SKM-1 treated with dmso at 0.1 percent for 144 hours (cell line): ENCODE results near the gene CD22.

Source experiments
- DNase-seq: peaks from one replicate; lab custom pipeline; 2025; ENCODE audit not compliant: unreplicated experiment; lab: John Stamatoyannopoulos, UW

The CD22 gene

DNA sequence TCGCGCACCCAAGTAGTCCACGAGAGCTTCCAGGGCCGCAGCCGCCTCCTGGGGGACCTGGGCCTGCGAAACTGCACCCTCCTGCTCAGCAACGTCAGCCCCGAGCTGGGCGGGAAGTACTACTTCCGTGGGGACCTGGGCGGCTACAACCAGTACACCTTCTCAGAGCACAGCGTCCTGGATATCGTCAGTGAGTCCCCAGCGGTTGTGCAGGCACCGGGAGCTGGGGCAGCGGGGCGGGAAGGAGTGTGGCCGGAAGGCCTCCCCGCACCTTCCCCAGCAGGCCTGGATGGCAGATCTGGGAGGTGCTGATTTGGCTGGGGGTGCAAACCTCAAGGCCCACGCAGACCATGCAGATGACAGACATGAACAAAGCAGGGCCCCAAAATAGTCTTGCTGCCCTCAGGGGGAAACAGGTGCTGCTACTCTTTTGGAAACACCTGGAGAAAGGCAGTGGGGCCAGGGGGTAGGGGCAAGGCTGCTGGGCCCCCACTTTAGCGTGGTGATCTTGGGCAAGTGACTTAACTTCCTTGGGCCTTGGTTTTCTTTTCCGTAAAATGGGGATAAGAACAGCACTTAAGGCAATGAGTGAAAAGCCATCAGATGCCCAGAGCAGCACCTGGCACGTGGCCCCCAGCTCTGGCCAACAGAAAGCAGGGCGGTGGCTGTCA lies 33.1 kb upstream of the CD22 start:
- DNase-seq, result no peak

DNA sequence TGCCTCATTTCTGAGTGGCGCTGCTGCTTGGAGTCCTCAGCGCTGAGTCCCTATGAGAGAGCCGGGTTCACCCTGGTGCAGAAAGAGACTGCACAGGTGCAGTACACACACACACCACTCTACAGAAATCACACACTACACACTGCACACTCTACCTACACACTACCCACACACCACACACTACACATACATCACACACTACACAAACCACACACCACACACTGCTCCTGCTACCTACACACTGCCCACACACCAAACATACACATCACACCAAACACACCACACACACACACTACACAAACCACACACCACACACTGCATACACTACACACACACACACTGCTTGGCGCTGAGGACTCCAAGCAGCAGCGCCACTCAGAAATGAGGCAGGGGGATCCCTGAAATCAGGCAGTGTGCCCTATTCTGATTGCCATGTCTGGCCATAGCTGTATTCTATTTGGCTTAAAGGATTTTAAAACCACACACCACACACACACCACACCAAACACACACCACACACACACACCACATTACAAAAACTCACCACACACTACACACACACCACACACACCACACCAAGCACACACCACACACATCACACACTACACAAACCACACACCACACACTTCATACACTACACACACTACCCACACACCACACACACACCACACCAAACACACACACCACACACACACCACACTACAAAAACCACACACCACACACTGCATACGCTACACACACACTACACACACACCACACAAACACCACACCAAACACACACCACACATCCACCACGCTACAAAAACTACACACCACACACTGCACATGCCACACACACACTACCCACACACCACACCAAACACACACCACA lies 32.1 kb upstream of the CD22 start:
- no peak for DNase-seq

DNA sequence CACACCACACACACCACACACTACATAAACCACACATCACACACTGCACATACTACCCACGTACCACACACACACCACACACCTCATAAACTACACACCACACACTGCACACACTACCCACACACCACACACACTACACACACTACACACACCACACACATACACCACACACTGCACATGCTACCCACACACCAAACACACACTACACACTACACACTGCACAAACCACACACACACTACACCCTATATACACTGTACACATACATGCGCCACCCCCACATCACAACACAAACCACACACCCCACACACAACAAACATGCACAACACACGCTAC lies 31.5 kb upstream of the CD22 start:
- DNase-seq, result no peak

DNA sequence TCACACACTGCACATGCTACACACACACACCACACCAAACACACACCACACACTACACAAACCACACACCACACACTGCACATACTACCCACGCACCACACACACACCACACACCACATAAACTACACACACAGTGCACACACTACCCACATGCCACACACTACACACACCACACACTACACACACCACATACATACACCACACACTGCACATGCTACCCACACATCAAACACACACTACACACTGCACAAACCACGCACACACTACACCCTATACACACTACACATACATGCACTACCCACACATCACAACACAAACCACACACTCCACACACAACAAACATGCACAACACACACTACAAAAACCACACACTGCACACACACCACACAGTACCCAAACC lies 31.1 kb upstream of the CD22 start:
- DNase-seq, result no peak

DNA sequence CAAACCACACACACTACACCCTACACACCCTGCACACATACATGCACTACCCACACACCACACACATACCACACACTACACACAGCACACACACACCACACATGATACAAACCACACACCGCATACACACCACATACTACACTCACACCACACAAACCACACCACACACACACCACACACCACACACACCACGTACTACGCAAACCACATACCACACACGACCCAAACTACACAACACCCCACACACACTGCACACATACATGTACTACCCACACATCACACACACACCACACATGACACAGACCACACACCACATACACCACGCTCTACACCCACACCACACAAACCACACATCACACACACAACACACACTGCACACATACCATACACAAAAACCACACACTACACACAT lies 30.4 kb upstream of the CD22 start:
- no peak for DNase-seq

DNA sequence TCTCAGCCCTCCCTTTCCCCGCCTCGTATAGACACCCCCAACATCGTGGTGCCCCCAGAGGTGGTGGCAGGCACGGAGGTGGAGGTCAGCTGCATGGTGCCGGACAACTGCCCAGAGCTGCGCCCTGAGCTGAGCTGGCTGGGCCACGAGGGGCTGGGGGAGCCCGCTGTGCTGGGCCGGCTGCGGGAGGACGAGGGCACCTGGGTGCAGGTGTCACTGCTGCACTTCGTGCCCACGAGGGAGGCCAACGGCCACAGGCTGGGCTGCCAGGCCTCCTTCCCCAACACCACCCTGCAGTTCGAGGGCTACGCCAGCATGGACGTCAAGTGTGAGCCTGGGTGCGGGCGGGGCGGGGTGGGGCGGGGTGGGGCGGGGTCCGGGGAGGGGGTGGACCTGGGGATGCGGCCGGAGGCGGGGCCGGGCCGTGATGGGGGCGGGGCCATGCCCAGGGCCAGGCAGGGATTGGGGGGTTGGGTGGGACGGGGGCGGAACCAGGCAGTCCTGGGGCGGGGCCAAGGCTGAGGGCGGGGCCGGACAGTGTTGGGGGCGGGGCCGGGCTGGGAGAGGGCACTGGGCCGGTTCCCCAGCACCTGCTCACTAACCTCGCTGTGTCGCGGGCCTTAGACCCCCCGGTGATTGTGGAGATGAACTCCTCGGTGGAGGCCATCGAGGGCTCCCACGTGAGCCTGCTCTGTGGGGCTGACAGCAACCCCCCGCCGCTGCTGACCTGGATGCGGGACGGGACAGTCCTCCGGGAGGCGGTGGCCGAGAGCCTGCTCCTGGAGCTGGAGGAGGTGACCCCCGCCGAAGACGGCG lies 29.3 kb upstream of the CD22 start:
- DNase-seq, result no peak

DNA sequence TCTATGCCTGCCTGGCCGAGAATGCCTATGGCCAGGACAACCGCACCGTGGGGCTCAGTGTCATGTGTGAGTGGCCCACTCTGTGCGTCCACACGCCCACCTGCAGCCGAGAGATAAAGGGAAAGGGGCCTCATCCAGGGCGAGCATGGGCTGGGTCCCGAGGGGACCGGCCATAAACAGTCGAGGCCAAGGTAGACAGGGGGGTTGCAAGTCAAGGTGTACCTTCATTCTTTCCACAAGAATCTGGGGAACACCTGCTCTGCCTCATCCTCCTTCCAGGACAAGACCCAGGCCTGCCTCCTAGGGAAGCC lies 28.7 kb upstream of the CD22 start:
- DNase-seq, result no peak

DNA sequence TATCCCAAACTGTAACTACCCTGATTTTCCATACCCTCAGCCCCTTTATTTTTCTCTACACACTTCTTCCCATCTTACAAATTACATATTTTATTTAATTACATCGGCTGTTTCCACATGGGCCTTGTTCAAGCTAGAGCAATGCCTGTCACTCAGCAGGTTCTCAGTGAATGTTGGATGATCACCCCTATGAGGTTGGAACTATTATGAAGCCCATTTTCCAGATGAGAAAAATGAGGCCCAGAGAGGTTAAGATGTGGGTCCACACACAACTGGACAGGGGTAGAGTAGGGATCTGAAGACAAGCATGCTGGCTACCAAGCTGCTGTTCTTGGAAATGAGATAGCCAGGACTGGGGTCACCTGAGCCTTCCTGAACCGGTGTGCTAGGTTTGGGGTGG lies 27.0 kb upstream of the CD22 start:
- no peak for DNase-seq

DNA sequence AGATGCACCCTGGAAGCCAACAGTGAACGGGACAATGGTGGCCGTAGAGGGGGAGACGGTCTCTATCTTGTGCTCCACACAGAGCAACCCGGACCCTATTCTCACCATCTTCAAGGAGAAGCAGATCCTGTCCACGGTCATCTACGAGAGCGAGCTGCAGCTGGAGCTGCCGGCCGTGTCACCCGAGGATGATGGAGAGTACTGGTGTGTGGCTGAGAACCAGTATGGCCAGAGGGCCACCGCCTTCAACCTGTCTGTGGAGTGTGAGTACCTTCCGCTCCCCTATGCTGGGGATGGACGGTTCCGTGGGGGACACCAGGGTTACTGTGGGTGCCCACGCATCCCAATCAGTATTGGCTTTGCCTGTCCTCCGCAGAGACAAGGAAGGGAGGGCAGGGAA lies 26.5 kb upstream of the CD22 start:
- no peak for DNase-seq

DNA sequence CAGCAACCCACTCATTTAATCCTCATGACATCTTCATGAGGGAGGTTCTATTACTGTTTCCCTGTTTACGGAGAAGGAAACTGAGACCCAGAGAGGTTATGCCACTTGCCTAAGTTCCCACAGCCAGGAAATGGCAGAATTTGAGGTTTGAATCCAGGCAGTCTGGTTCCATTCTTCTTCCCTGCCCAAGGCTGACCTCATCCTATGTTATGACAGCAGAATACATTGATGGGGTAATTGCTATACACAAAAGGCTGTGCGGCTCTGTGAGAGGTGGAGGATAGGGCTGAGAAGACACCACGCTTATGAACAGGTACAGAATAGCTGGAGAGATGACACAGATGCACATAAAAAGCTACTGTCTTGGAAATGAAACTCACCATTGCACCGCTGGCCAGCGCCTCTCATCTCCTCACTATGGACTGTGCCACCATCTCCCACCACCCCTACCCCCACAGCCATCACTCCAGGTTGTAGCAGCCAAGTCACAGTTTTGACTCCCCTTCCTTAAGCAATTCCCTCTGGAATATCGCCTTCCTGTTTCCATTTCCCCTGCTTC lies 25.6 kb upstream of the CD22 start:
- DNase-seq, result no peak

DNA sequence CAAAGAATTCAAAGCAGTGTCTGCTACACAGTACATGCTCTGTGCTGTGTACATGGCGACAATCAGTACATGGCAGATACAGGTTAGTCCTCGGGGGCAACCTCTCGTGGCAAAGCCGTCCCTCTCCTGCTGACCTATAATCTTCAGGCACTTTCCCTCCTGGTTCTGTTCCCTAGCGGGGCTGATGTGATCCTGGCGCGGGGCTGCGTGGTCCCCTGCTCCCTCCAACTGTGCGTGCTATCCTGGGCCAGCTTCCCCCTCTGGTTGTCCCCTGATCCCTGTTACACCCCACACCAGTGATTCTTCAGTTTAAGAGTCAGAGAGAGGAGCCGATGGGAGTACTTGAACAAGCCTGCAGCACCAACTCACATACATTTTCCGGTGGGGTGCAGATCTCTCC lies 25.0 kb upstream of the CD22 start:
- no peak for DNase-seq

DNA sequence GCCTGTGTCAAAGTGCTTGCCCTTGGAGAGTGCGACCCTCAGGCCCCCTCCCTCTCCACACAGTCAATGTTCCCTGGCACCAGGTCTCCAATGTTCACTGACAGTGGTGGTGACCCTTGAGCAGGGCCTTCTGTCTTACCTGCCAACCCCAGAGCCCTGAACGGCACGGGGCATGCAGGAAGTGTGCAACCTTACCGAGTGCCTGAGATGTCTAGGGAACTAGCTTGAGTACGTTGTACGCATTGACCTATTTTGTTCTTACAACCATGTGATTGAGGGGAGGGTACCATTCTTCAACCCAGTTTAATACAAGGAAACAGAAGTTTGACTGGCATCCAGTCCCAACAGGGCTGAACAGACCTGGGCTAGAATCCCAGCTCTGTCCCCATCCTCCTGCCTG lies 23.8 kb upstream of the CD22 start:
- no peak for DNase-seq

DNA sequence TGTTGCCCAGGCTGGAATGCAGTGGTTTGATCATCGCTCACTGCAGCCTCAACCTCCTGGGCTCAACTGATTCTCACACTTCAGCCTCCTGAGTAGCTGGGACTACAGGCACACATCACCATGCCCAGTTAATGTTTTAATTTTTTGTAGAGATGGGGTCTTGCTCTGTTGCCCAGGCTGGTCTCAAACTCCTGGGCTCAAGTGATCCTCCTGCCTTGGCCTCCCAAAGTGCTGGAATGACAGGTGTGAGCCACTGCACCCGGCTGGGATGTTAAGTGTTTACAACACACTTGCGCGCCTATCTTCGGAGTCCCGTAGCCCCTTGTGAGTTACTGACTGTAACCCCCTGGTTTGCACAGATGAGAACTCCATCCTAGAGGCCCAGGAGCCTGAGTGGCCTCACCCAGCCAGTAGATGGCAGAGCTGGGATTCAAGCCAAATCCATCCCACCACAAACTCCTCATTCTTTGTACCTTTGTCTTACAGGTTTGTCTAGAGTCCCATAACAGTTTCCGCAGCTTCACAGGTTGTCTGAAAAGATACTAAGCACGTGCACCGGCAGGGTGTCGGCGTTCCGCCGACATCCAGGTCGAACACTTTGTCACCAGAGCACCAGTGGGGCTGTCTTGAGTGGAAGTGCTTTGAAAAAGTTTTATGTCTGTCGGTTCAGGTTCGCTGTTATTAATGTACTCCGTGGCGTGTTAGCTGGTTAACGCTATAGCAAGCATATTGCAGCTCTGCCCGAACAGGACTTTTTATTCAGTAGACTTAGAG lies 22.3 kb upstream of the CD22 start:
- no peak for DNase-seq

DNA sequence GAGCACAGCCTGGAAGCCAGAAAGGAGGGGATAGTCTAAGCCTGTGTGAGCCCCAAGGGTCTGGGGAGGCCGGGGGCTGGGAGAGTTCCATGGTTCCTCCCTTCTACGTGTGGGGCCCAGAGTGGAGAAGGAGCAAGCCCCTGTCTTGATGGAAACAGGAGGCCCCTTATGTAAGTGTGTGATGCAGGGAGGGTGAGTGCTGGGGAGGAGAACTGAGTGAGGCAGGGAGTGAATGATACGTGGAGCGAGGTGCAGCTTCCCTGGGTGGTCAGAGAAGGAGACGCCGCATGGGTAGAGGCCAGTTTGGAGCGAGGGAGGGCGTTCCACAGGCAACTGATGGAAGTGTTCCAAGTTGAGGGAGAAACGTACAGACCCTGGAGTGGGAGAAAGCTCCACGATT lies 21.1 kb upstream of the CD22 start:
- no peak for DNase-seq

DNA sequence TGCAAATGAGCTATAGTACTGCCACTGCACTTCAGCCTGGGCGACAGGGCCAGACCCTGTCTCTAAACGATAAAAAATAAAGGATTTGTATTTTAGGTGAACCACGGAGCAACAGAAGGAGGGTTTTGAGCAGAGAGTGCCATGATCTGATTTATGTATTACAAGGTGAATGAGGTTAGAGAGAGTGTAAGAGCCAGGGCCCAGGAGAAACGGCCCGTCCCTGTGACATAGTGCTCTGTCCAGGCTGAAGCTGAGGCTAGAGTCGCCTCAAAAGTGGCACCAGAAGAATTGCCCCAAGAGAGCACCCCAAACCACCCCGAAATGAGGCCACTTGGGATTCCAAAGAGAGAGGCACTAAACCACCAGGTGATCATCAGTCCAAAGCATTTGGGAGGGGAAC lies 20.1 kb upstream of the CD22 start:
- no peak for DNase-seq

DNA sequence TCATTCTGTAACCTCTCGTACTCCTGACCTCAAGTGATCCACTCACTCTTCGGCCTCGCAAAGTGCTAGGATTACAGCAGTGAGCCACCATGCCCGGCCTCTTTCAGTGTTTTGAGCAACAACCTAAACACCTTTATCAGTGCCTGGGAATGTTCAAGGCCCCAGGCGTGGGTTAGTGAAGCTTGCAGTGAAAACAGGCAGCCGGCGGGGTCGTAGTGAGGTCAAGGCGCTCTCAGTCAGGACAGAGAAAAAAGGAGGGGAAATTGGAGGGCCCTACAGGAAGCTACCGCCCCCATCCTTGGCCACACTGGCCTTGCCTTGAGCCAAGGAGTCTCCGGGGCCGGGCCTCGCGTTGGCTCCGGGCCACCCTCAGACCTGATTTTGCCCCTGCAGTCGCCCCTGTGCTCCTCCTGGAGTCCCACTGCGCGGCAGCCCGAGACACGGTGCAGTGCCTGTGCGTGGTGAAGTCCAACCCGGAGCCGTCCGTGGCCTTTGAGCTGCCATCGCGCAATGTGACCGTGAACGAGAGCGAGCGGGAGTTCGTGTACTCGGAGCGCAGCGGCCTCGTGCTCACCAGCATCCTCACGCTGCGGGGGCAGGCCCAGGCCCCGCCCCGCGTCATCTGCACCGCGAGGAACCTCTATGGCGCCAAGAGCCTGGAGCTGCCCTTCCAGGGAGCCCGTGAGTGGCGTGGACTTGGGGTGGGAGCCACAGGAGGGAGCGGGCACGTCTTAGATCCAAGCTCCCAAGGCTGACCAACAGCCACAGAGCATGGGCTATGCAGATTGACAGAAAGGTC lies 19.3 kb upstream of the CD22 start:
- no peak for DNase-seq

DNA sequence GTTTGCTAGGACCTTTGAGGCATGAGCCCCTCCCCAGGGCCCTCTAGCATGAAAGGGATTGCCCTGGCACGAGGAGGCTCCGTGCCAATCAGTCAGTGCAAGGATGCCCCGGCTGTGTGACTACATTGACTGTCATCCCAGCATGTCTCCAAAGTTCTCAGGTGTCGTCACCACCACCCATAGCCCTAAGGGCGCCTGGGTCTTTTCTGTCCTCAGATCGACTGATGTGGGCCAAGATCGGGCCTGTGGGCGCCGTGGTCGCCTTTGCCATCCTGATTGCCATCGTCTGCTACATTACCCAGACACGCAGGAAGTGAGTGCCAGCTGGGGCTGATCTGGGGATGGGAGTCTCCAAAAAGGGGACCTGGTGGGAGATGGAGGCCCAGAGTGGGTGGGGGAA lies 18.7 kb upstream of the CD22 start:
- DNase-seq, result no peak

DNA sequence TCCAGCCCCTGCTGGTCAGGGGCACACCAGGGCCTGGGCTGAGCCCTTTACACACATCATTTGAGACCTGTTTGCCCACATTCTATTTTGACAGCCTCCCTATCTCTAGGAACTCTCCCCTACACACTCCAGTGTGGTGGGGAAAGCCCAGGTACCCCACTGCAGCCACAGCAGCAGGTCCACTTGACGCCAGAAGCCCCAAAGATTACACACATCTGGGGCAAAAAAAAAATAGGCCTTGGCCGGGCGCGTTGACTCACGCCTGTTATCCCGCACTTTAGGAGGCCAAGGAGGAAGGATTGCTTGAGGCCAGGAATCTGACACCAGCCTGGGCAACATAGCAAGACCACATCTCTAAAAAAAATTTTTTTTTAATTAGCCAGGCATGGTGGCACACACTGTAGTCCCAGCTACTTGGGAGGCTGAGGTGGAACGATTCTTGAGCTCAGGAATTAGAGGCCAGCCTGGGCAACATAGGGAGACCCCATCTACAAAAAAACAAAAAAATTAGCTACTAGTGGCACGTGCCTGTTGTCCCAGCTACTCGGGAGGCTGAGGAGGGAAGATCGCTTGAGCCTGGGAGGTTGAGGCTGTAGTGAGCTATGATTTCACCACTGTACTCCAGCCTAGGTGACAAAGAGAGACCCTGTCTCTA lies 18.0 kb upstream of the CD22 start:
- DNase-seq, result no peak

DNA sequence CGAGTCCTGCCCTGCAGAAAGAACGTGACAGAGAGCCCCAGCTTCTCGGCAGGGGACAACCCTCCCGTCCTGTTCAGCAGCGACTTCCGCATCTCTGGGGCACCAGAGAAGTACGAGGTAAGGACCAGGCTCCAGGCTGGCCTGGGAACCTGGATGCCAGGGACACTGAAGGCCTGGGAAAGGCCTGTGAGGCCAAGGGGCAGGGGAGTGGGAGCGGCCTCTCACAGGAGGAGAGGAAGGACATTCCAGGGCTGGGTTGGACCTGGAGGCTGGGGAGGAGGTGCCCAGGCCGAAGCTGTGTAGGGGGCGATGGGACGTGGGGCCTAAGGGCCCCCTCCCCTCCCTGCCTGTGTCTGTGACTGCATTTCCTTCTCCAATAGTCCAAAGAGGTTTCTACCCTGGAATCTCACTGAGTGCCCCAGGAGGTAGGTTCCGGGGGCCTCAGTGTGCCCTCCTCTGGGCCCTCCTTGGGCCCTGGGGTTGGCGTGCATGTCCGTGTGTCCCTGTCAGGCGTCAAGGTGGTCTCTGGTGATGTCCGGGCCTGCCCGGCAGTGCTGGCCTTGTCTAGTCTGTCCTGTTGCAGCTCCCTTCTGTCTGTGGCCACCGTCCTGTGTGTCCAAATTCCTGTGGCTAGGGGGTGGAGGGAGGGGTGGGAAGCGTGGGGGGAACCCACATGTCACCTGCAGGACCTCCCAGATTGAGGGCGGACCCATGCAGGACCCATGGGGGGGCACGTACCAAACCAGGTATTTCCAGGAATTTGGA lies 16.9 kb upstream of the CD22 start:
- DNase-seq, result no peak
